ENCODE results near the gene MCTP1.

- TF ChIP-seq CTCF (IDR thresholded peaks at IDR 0.05), result no peak
- no peak for TF ChIP-seq POLR2AphosphoS5 (IDR thresholded peaks at IDR 0.05)
- TF ChIP-seq POLR2A (IDR thresholded peaks at IDR 0.05), result no peak
Observed at GRCh38 chr5:95078868-95079267, 206.0 kb downstream of the MCTP1 start.
